SK-N-SH treated with all-trans-retinoic acid at 6 μM for 48 hours (cell line): ENCODE data around the gene SEH1L.

Source experiments
- CSRNP3 ChIP-seq: fragments of 250-450 bp; sonication (Bioruptor Pico); IDR thresholded peaks from 2 replicates; pipeline ENCODE4 v1.5.1; 2021; ENCODE audit warnings: mild to moderate bottlenecking, moderate library complexity
- OSR1 ChIP-seq: fragments of 250-450 bp; sonication (Bioruptor Pico); IDR thresholded peaks from 2 replicates; pipeline ENCODE4 v1.8.0; 2022; ENCODE audit warnings: moderate library complexity, mild to moderate bottlenecking, inconsistent platforms
- PATZ1 ChIP-seq: fragments of 250-450 bp; sonication (Bioruptor Pico); IDR thresholded peaks from 2 replicates; pipeline ENCODE4 v1.8.0; 2020; ENCODE audit warnings: mild to moderate bottlenecking, moderate library complexity, borderline replicate concordance
- RARB ChIP-seq: fragments of 250-450 bp; sonication (Bioruptor Pico); IDR thresholded peaks from 2 replicates; pipeline ENCODE4 v1.8.0; 2021; ENCODE audit warnings: mild to moderate bottlenecking, moderate library complexity
- ZNF565 ChIP-seq: fragments of 450-650 bp; formaldehyde crosslinking; conservative IDR thresholded peaks from 2 replicates; pipeline ENCODE4 v1.5.0; 2020; ENCODE audit warnings: low read depth, mild to moderate bottlenecking, moderate library complexity

GRCh38 chr18:13014818-13015217 lies 67.0 kb downstream of the SEH1L start:
- TF ChIP-seq ZNF565 (CRISPR knock-in tag) (no peak), RARB (no peak), PATZ1 (CRISPR knock-in tag) (no peak), OSR1 (CRISPR knock-in tag) (no peak), CSRNP3 (no peak)
